Subcutaneous abdominal adipose tissue (tissue), 5 donors: ENCODE data around the gene SCUBE1.

Source experiments
- H3K27ac ChIP-seq: one replicate; pipeline ENCODE4 v1.7.0; 2013; ENCODE audit warnings: low read depth, mild to moderate bottlenecking, inconsistent platforms, low read length, moderate library complexity
- H3K27me3 ChIP-seq, 5 donors: one replicate each; pipeline ENCODE4 v1.7.0; 2013; ENCODE audit warnings: low read length in 5 of 5, inconsistent platforms in 1 of 5; ENCODE audit not compliant: control insufficient read depth in 5 of 5, insufficient read depth in 4 of 5
- H3K36me3 ChIP-seq, 5 donors: one replicate each; pipeline ENCODE4 v1.7.0; 2013; ENCODE audit warnings: low read length in 5 of 5; ENCODE audit not compliant: control insufficient read depth in 5 of 5, insufficient read depth in 5 of 5
- H3K4me1 ChIP-seq, 5 donors: one replicate each; pipeline ENCODE4 v1.7.0; 2013; ENCODE audit warnings: low read length in 5 of 5, mild to moderate bottlenecking in 3 of 5, moderate library complexity in 1 of 5; ENCODE audit not compliant: control insufficient read depth in 5 of 5, insufficient read depth in 5 of 5
- H3K4me3 ChIP-seq, 5 donors: one replicate each; pipeline ENCODE4 v1.7.0; 2013; ENCODE audit warnings: low read length in 5 of 5, low read depth in 1 of 5
- H3K9ac ChIP-seq, 5 donors: one replicate each; pipeline ENCODE4 v1.7.0; 2013; ENCODE audit warnings: low read length in 5 of 5, mild to moderate bottlenecking in 4 of 5, moderate library complexity in 3 of 5
- H3K9me3 ChIP-seq, 5 donors: one replicate each; pipeline ENCODE4 v1.7.0; 2013; ENCODE audit warnings: low read length in 5 of 5; ENCODE audit not compliant: control insufficient read depth in 5 of 5
- donor health status: healthy.
- donor health status: healthy.
- donor health status: healthy.
- donor health status: healthy.
- donor health status: healthy.

The SCUBE1 gene

GRCh38 chr22:43343670-43344519 lies 723 bp upstream of the SCUBE1 start:
- no peak overlapping the region for H3K27ac ChIP-seq
- no peaks in the 10 kb centered on the region for H3K9me3 ChIP-seq
- H3K36me3 ChIP-seq = no peaks in the 10 kb centered on the region
- H3K9ac ChIP-seq = no peak overlapping the region
- H3K4me1 ChIP-seq = peaks cover 0 to 29% (median 17%) of the 10 kb centered on the region in 5 donors
- H3K27me3 ChIP-seq = peaks cover 23 to 41% (median 39%) of the 10 kb centered on the region in 5 donors
- H3K4me3 ChIP-seq = no peak overlapping the region

- Histone ChIP-seq H3K36me3 (no peaks in the 10 kb centered on the region), H3K27ac (no peak overlapping the region), H3K4me3 (no peak overlapping the region), H3K4me1 (peaks cover 0 to 35% (median 19%) of the 10 kb centered on the region in 5 donors), H3K27me3 (peaks cover 25 to 43% (median 40%) of the 10 kb centered on the region in 5 donors), H3K9me3 (no peaks in the 10 kb centered on the region), H3K9ac (no peak overlapping the region)
Measured at GRCh38 chr22:43342347-43343261, 568 bp downstream of the SCUBE1 start.

- H3K27ac ChIP-seq = no peak overlapping the region
- H3K4me3 ChIP-seq = no peak overlapping the region
- no peaks in the 10 kb centered on the region for H3K36me3 ChIP-seq
- no peak overlapping the region for H3K9ac ChIP-seq
- H3K4me1 ChIP-seq = peaks cover 0 to 33% (median 24%) of the 10 kb centered on the region in 5 donors
- H3K9me3 ChIP-seq = no peaks in the 10 kb centered on the region
- peaks cover 25 to 44% (median 41%) of the 10 kb centered on the region in 5 donors for H3K27me3 ChIP-seq
Measured at GRCh38 chr22:43341565-43341964, 1.6 kb downstream of the SCUBE1 start.

GRCh38 chr22:43338766-43339345 lies 4.3 kb downstream of the SCUBE1 start:
- Histone ChIP-seq H3K9ac (no peak overlapping the region), H3K27me3 (peaks cover 24 to 40% (median 32%) of the 10 kb centered on the region in 5 donors), H3K4me1 (peaks cover 0 to 18% (median 5%) of the 10 kb centered on the region in 5 donors), H3K27ac (no peak overlapping the region), H3K9me3 (no peaks in the 10 kb centered on the region), H3K4me3 (no peak overlapping the region), H3K36me3 (no peaks in the 10 kb centered on the region)

GRCh38 chr22:43337946-43338345 lies 5.2 kb downstream of the SCUBE1 start:
- no peak overlapping the region for H3K4me3 ChIP-seq
- H3K27me3 ChIP-seq = peaks cover 21 to 37% (median 32%) of the 10 kb centered on the region in 5 donors
- no peak overlapping the region for H3K27ac ChIP-seq
- no peaks in the 10 kb centered on the region for H3K36me3 ChIP-seq
- H3K4me1 ChIP-seq = peaks cover 0 to 14% (median 0%) of the 10 kb centered on the region in 5 donors
- H3K9ac ChIP-seq = no peak overlapping the region
- no peaks in the 10 kb centered on the region for H3K9me3 ChIP-seq

GRCh38 chr22:43337385-43337784 lies 5.8 kb downstream of the SCUBE1 start:
- no peak overlapping the region for H3K4me3 ChIP-seq
- no peak overlapping the region for H3K9ac ChIP-seq
- no peak overlapping the region for H3K27ac ChIP-seq
- peaks cover 21 to 37% (median 31%) of the 10 kb centered on the region in 5 donors for H3K27me3 ChIP-seq
- H3K9me3 ChIP-seq = no peaks in the 10 kb centered on the region
- peaks cover 0 to 14% (median 0%) of the 10 kb centered on the region in 5 donors for H3K4me1 ChIP-seq
- no peaks in the 10 kb centered on the region for H3K36me3 ChIP-seq

GRCh38 chr22:43334378-43334777 lies 8.8 kb downstream of the SCUBE1 start:
- Histone ChIP-seq H3K27me3 (peaks cover 6 to 14% (median 6%) of the 10 kb centered on the region in 5 donors), H3K27ac (no peak overlapping the region), H3K9me3 (no peaks in the 10 kb centered on the region), H3K36me3 (no peaks in the 10 kb centered on the region), H3K4me1 (peaks cover 0 to 14% (median 0%) of the 10 kb centered on the region in 5 donors), H3K9ac (no peak overlapping the region), H3K4me3 (no peak overlapping the region)

GRCh38 chr22:43333978-43334377 lies 9.2 kb downstream of the SCUBE1 start:
- Histone ChIP-seq H3K9me3 (no peaks in the 10 kb centered on the region), H3K27ac (no peak overlapping the region), H3K9ac (no peak overlapping the region), H3K36me3 (no peaks in the 10 kb centered on the region), H3K4me3 (no peak overlapping the region), H3K27me3 (peaks cover 2 to 10% (median 3%) of the 10 kb centered on the region in 5 donors), H3K4me1 (peaks cover 0 to 14% (median 0%) of the 10 kb centered on the region in 5 donors)

- Histone ChIP-seq H3K27me3 (peaks cover 0 to 7% (median 0%) of the 10 kb centered on the region in 5 donors), H3K4me3 (no peak overlapping the region), H3K9me3 (no peaks in the 10 kb centered on the region), H3K4me1 (peaks cover 0 to 12% (median 0%) of the 10 kb centered on the region in 5 donors), H3K27ac (no peak overlapping the region), H3K9ac (no peak overlapping the region), H3K36me3 (no peaks in the 10 kb centered on the region)
Measured at GRCh38 chr22:43333156-43333555, 10.0 kb downstream of the SCUBE1 start.
